Measurements from ENCODE around the gene TSSK2.

DNA sequence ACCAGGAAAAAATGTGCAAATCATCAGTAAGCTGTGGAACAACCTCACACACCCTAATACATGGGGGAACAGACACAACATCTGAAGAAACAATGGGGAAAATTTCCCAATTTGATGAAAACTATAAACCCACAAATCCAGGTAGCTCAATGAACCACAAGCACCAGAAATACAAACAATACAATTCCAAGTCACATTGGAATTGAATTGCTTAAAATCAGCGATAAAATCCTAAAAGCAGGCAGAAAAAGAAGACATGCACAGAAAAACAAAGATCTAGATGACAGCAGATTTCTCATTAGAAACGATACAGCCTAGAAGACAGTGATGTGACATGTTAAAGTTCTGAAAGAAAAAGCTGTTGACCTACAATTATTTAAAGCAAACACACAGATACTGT is 40.9 kb upstream of the TSSK2 start:
- TF ChIP-seq CEBPB (IDR thresholded peaks at IDR 0.05) (no peak), FOXM1 (IDR thresholded peaks at IDR 0.05; ENCODE audit: borderline replicate concordance, low read depth) (no peak), RAD21 (IDR thresholded peaks at IDR 0.05; ENCODE audit: low read depth) (no peak), EP300 (IDR thresholded peaks at IDR 0.05; ENCODE audit: borderline replicate concordance) (no peak), CREB1 (IDR thresholded peaks at IDR 0.05; ENCODE audit: low read depth) (no peak), YY1 (IDR thresholded peaks at IDR 0.05; ENCODE audit: low read depth) (no peak), TEAD4 (IDR thresholded peaks at IDR 0.05) (no peak), TAF1 (IDR thresholded peaks at IDR 0.05; ENCODE audit: low read depth) (no peak), NFIC (IDR thresholded peaks at IDR 0.05) (no peak)
- TF ChIP-seq, protein P1, sequence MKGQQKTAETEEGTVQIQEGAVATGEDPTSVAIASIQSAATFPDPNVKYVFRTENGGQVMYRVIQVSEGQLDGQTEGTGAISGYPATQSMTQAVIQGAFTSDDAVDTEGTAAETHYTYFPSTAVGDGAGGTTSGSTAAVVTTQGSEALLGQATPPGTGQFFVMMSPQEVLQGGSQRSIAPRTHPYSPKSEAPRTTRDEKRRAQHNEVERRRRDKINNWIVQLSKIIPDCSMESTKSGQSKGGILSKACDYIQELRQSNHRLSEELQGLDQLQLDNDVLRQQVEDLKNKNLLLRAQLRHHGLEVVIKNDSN (IDR thresholded peaks at IDR 0.05): no peak
- TF ChIP-seq, protein P2, sequence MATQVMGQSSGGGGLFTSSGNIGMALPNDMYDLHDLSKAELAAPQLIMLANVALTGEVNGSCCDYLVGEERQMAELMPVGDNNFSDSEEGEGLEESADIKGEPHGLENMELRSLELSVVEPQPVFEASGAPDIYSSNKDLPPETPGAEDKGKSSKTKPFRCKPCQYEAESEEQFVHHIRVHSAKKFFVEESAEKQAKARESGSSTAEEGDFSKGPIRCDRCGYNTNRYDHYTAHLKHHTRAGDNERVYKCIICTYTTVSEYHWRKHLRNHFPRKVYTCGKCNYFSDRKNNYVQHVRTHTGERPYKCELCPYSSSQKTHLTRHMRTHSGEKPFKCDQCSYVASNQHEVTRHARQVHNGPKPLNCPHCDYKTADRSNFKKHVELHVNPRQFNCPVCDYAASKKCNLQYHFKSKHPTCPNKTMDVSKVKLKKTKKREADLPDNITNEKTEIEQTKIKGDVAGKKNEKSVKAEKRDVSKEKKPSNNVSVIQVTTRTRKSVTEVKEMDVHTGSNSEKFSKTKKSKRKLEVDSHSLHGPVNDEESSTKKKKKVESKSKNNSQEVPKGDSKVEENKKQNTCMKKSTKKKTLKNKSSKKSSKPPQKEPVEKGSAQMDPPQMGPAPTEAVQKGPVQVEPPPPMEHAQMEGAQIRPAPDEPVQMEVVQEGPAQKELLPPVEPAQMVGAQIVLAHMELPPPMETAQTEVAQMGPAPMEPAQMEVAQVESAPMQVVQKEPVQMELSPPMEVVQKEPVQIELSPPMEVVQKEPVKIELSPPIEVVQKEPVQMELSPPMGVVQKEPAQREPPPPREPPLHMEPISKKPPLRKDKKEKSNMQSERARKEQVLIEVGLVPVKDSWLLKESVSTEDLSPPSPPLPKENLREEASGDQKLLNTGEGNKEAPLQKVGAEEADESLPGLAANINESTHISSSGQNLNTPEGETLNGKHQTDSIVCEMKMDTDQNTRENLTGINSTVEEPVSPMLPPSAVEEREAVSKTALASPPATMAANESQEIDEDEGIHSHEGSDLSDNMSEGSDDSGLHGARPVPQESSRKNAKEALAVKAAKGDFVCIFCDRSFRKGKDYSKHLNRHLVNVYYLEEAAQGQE (IDR thresholded peaks at IDR 0.05; ENCODE audit: low read depth): no peak

All from Ishikawa (cell line).